NT2/D1 (cell line): Measurements from ENCODE around the gene CCDC15.

Experiments
- SUZ12 ChIP-seq: IDR thresholded peaks from 2 replicates; pipeline ENCODE4 v1.6.1; 2011; ENCODE audit not compliant: insufficient read length, insufficient read depth; ENCODE audit errors: extremely low read depth
- YY1 ChIP-seq: IDR thresholded peaks from 2 replicates; pipeline ENCODE4 v1.6.1; 2011; ENCODE audit not compliant: insufficient read length, insufficient read depth
- ZNF274 ChIP-seq: IDR thresholded peaks from 2 replicates; pipeline ENCODE4 v1.6.1; 2011; ENCODE audit warnings: mild to moderate bottlenecking, low read depth, low read length

- TF ChIP-seq ZNF274 (no peak), SUZ12 (no peak), YY1 (no peak)
Observed at GRCh38 chr11:125001849-125002248, 47.8 kb downstream of the CCDC15 start.
